HEK293 (cell line): Measurements from ENCODE around the gene MIR17HG.

ENCODE experiments used
- CTCF ChIA-PET: fragments of 350-600 bp; formaldehyde crosslinking; extraction: SDS; loops from one replicate; lab custom pipeline; 2021; ENCODE audit warnings: antibody characterized with exemption; lab: Yijun Ruan, JAX
- POLR2A ChIA-PET: fragments of 300-600 bp; formaldehyde crosslinking; extraction: SDS; loops from one replicate; lab custom pipeline; 2020; ENCODE audit warnings: antibody characterized with exemption, inconsistent platforms; lab: Yijun Ruan, JAX
- H3K27ac ChIP-seq: fragments of 200-500 bp; sonication (Bioruptor generic); 2 replicates; pipeline ENCODE4 v1.5.1; 2014; ENCODE audit warnings: low read depth, low read length, control low read depth, inconsistent platforms; ENCODE audit errors: extremely low read depth
- H3K36me3 ChIP-seq, 2 experiments: fragments of 200-500 bp in 1 of 2; sonication (Bioruptor generic) in 1 of 2; 1 replicate in 1 of 2; 2 replicates in 1 of 2; pipeline ENCODE4 v1.5.1; 2014 to 2017; ENCODE audit warnings: inconsistent platforms in 2 of 2, low read length in 2 of 2; ENCODE audit not compliant: control insufficient read depth in 2 of 2, insufficient read depth in 1 of 2
- H3K4me1 ChIP-seq: fragments of 200-500 bp; sonication (Bioruptor generic); 2 replicates; pipeline ENCODE4 v1.5.1; 2014; ENCODE audit warnings: mild to moderate bottlenecking, low read length, inconsistent platforms; ENCODE audit not compliant: control insufficient read depth, insufficient read depth
- H3K4me3 ChIP-seq: 2 replicates; pipeline ENCODE4 v1.5.1; 2011; ENCODE audit warnings: low read depth, mild to moderate bottlenecking, control low read depth, low read length, moderate library complexity
- H3K9me3 ChIP-seq: fragments of 200-500 bp; sonication (Bioruptor generic); 2 replicates; pipeline ENCODE4 v1.5.1; 2014; ENCODE audit warnings: low read depth, low read length, inconsistent platforms; ENCODE audit not compliant: control insufficient read depth, insufficient read depth
- KLF9 ChIP-seq: fragments of 450-650 bp; formaldehyde crosslinking; IDR thresholded peaks from 2 replicates; pipeline ENCODE4 v1.5.1; 2016; ENCODE audit warnings: missing biosample characterization, missing genetic modification characterization, low read depth
- PRDM6 ChIP-seq: fragments of 450-650 bp; formaldehyde crosslinking; IDR thresholded peaks from 2 replicates; pipeline ENCODE4 v1.5.1; 2017; ENCODE audit warnings: missing biosample characterization, missing genetic modification characterization
- SETDB1 ChIP-seq: IDR thresholded peaks from one replicate; pipeline ENCODE4 v1.6.1; 2017; ENCODE audit warnings: mild to moderate bottlenecking, low read length, moderate library complexity, mixed read lengths; ENCODE audit not compliant: insufficient read length
- ZFP37 ChIP-seq: fragments of 450-650 bp; formaldehyde crosslinking; IDR thresholded peaks from 2 replicates; pipeline ENCODE4 v1.5.1; 2016; ENCODE audit warnings: missing biosample characterization, missing genetic modification characterization
- ZNF146 ChIP-seq: fragments of 450-650 bp; formaldehyde crosslinking; IDR thresholded peaks from 2 replicates; pipeline ENCODE4 v1.5.1; 2016; ENCODE audit warnings: missing biosample characterization, missing genetic modification characterization
- ZNF148 ChIP-seq: fragments of 450-650 bp; formaldehyde crosslinking; IDR thresholded peaks from 2 replicates; pipeline ENCODE4 v1.5.0; 2017; ENCODE audit warnings: missing biosample characterization, missing genetic modification characterization, borderline replicate concordance
- ZNF16 ChIP-seq: fragments of 450-650 bp; formaldehyde crosslinking; IDR thresholded peaks from 2 replicates; pipeline ENCODE4 v1.5.1; 2016; ENCODE audit warnings: low read depth, missing biosample characterization, missing genetic modification characterization
- ZNF18 ChIP-seq: fragments of 450-650 bp; formaldehyde crosslinking; IDR thresholded peaks from 2 replicates; pipeline ENCODE4 v1.5.1; 2016; ENCODE audit warnings: missing biosample characterization, missing genetic modification characterization
- ZNF221 ChIP-seq: fragments of 450-650 bp; formaldehyde crosslinking; IDR thresholded peaks from 2 replicates; pipeline ENCODE4 v1.5.1; 2017; ENCODE audit warnings: missing biosample characterization, missing genetic modification characterization, borderline replicate concordance
- ZNF24 ChIP-seq: fragments of 450-650 bp; formaldehyde crosslinking; IDR thresholded peaks from 2 replicates; pipeline ENCODE4 v1.5.1; 2016; ENCODE audit warnings: missing biosample characterization, missing genetic modification characterization
- ZNF350 ChIP-seq: fragments of 450-650 bp; formaldehyde crosslinking; IDR thresholded peaks from 2 replicates; pipeline ENCODE4 v1.5.0; 2017; ENCODE audit warnings: missing biosample characterization, mild to moderate bottlenecking, missing genetic modification characterization
- ZNF37A ChIP-seq: fragments of 450-650 bp; IDR thresholded peaks from 2 replicates; pipeline ENCODE4 v1.5.1; 2018; ENCODE audit warnings: missing biosample characterization, missing genetic modification characterization
- ZNF514 ChIP-seq: fragments of 450-650 bp; formaldehyde crosslinking; IDR thresholded peaks from 2 replicates; pipeline ENCODE4 v1.5.1; 2016; ENCODE audit warnings: missing biosample characterization, missing genetic modification characterization
- ZNF518A ChIP-seq: fragments of 450-650 bp; formaldehyde crosslinking; conservative IDR thresholded peaks from 2 replicates; pipeline ENCODE4 v1.5.1; 2016; ENCODE audit warnings: low read depth, missing biosample characterization, missing genetic modification characterization
- ZNF571 ChIP-seq: fragments of 450-650 bp; formaldehyde crosslinking; IDR thresholded peaks from 2 replicates; pipeline ENCODE4 v1.5.0; 2017; ENCODE audit warnings: missing biosample characterization, missing genetic modification characterization
- ZNF692 ChIP-seq: fragments of 450-650 bp; formaldehyde crosslinking; IDR thresholded peaks from 2 replicates; pipeline ENCODE4 v1.5.1; 2016; ENCODE audit warnings: missing biosample characterization, missing genetic modification characterization
- ZNF707 ChIP-seq: fragments of 450-650 bp; formaldehyde crosslinking; IDR thresholded peaks from 2 replicates; pipeline ENCODE4 v1.5.1; 2016; ENCODE audit warnings: missing biosample characterization, missing genetic modification characterization
- ZNF768 ChIP-seq: fragments of 450-650 bp; formaldehyde crosslinking; IDR thresholded peaks from 2 replicates; pipeline ENCODE4 v1.5.1; 2018; ENCODE audit warnings: missing biosample characterization, mild to moderate bottlenecking, missing genetic modification characterization
- ZSCAN23 ChIP-seq: fragments of 450-650 bp; formaldehyde crosslinking; IDR thresholded peaks from 2 replicates; pipeline ENCODE4 v1.5.1; 2016; ENCODE audit warnings: missing biosample characterization, missing genetic modification characterization
- ZSCAN4 ChIP-seq: fragments of 450-650 bp; formaldehyde crosslinking; IDR thresholded peaks from 2 replicates; pipeline ENCODE4 v1.5.1; 2017; ENCODE audit warnings: missing biosample characterization, missing genetic modification characterization

MIR17HG gene

GRCh38 chr13:91369441-91369831, 21.9 kb downstream of the MIR17HG start:
- no peaks in the 10 kb centered on the region for H3K9me3 ChIP-seq
- H3K4me3 ChIP-seq, result no peak overlapping the region
- CTCF ChIA-PET, result interaction anchor here (1.2 to 1.4 kb wide), 2 partner anchors 9 to 12 kb away, joined by 3 to 5 read pairs; no protein-coding TSS in a partner anchor
- no peaks in the 10 kb centered on the region for H3K36me3 ChIP-seq
- TF ChIP-seq ZNF768 (no peak), ZNF350 (no peak), ZNF518A (tag by site-specific recombination) (no peak), ZNF514 (tag by site-specific recombination) (no peak), SETDB1 (no peak), ZNF146 (no peak), ZSCAN4 (tag by site-specific recombination) (no peak), ZNF37A (tag by site-specific recombination) (no peak), ZFP37 (tag by site-specific recombination) (no peak)
- POLR2A ChIA-PET, result no interaction called here
- no peaks in the 10 kb centered on the region for H3K4me1 ChIP-seq
- no peak overlapping the region for H3K27ac ChIP-seq

GRCh38 chr13:91370501-91370900, 23.0 kb downstream of the MIR17HG start:
- POLR2A ChIA-PET, result no interaction called here
- H3K9me3 ChIP-seq, result no peaks in the 10 kb centered on the region
- H3K27ac ChIP-seq, result no peak overlapping the region
- no peaks in the 10 kb centered on the region for H3K36me3 ChIP-seq
- CTCF ChIA-PET, result interaction anchor here (1.2 kb wide), 1 partner anchor 11 kb away, joined by 5 read pairs; no protein-coding TSS in a partner anchor
- no peak overlapping the region for H3K4me3 ChIP-seq
- no peaks in the 10 kb centered on the region for H3K4me1 ChIP-seq
- TF ChIP-seq ZNF707 (no peak), ZNF221 (tag by site-specific recombination) (no peak), ZNF24 (no peak), ZNF148 (no peak), ZSCAN23 (no peak), ZNF18 (no peak), PRDM6 (tag by site-specific recombination) (no peak), ZNF692 (tag by site-specific recombination) (no peak), ZNF16 (tag by site-specific recombination) (no peak), ZNF571 (no peak), KLF9 (tag by site-specific recombination) (no peak)
